ENCODE measurements around the gene WNT1.

The WNT1 gene
- long read RNA-seq: 0 reads

DNA sequence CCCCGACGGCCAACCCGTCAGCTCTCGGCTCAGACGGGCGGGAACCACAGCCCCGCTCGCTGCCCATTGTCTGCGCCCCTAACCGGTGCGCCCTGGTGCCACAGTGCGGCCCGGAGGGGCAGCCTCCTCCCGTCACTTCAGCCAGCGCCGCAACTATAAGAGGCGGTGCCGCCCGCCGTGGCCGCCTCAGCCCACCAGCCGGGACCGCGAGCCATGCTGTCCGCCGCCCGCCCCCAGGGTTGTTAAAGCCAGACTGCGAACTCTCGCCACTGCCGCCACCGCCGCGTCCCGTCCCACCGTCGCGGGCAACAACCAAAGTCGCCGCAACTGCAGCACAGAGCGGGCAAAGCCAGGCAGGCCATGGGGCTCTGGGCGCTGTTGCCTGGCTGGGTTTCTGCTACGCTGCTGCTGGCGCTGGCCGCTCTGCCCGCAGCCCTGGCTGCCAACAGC is at the start of gene WNT1:
Gene WNT1 (plus strand): TSS at position 32 of the 450 bp plus-strand sequence. CDS start 329 bp downstream, at position 361.
- Histone ChIP-seq H3K27ac (replicated peaks) (no peak within 1 kb of the TSS), H3K4me3 (replicated peaks; ENCODE audit: insufficient read depth, low read length) (0 out of 2 replicates have a peak within 1 kb of the TSS, but pooled peaks have one; percentile 0), H3K27me3 (ENCODE audit: insufficient read depth, poor library complexity, severe bottlenecking) (peaks cover 59% of the 10 kb centered on the region)
- no peak for TF ChIP-seq GABPA (IDR thresholded peaks at IDR 0.05; ENCODE audit: low read depth)
- no peak for TF ChIP-seq POLR2AphosphoS5 (IDR thresholded peaks at IDR 0.05; ENCODE audit: low read depth)
- TF ChIP-seq, protein P1, sequence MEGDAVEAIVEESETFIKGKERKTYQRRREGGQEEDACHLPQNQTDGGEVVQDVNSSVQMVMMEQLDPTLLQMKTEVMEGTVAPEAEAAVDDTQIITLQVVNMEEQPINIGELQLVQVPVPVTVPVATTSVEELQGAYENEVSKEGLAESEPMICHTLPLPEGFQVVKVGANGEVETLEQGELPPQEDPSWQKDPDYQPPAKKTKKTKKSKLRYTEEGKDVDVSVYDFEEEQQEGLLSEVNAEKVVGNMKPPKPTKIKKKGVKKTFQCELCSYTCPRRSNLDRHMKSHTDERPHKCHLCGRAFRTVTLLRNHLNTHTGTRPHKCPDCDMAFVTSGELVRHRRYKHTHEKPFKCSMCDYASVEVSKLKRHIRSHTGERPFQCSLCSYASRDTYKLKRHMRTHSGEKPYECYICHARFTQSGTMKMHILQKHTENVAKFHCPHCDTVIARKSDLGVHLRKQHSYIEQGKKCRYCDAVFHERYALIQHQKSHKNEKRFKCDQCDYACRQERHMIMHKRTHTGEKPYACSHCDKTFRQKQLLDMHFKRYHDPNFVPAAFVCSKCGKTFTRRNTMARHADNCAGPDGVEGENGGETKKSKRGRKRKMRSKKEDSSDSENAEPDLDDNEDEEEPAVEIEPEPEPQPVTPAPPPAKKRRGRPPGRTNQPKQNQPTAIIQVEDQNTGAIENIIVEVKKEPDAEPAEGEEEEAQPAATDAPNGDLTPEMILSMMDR (IDR thresholded peaks at IDR 0.05; ENCODE audit: insufficient read depth, low read length): no peak
- TF ChIP-seq, protein P2, sequence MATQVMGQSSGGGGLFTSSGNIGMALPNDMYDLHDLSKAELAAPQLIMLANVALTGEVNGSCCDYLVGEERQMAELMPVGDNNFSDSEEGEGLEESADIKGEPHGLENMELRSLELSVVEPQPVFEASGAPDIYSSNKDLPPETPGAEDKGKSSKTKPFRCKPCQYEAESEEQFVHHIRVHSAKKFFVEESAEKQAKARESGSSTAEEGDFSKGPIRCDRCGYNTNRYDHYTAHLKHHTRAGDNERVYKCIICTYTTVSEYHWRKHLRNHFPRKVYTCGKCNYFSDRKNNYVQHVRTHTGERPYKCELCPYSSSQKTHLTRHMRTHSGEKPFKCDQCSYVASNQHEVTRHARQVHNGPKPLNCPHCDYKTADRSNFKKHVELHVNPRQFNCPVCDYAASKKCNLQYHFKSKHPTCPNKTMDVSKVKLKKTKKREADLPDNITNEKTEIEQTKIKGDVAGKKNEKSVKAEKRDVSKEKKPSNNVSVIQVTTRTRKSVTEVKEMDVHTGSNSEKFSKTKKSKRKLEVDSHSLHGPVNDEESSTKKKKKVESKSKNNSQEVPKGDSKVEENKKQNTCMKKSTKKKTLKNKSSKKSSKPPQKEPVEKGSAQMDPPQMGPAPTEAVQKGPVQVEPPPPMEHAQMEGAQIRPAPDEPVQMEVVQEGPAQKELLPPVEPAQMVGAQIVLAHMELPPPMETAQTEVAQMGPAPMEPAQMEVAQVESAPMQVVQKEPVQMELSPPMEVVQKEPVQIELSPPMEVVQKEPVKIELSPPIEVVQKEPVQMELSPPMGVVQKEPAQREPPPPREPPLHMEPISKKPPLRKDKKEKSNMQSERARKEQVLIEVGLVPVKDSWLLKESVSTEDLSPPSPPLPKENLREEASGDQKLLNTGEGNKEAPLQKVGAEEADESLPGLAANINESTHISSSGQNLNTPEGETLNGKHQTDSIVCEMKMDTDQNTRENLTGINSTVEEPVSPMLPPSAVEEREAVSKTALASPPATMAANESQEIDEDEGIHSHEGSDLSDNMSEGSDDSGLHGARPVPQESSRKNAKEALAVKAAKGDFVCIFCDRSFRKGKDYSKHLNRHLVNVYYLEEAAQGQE (IDR thresholded peaks at IDR 0.05; ENCODE audit: insufficient replicate concordance, low read depth): no peak
- TF ChIP-seq SPI1 (IDR thresholded peaks at IDR 0.05; ENCODE audit: borderline replicate concordance, low read depth): no peak
- no peak for DNase-seq (ENCODE audit: low read depth in 1 of 2, low spot score in 1 of 2)

DNA sequence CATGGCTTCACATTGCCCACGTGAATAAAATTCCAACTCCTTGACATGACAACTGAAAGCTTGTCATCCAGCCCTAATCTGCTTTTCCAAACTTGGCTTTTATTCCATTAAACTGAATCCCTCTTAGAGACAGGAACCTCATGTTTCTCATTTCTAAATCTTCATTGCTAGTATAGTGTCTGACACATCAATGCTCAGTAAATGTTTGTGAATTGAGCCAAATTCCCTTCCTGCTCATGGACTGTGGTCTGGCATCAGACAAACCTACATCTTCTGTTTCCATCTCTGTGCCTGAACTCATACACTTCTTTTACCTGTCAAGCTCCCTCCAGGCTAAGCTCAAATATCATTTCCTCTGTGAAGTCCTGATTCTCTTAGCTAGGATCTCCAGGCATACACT is 48.6 kb upstream of the WNT1 start:
- TF ChIP-seq SPI1 (IDR thresholded peaks at IDR 0.05; ENCODE audit: borderline replicate concordance, low read depth): no peak
- TF ChIP-seq, protein P1 (IDR thresholded peaks at IDR 0.05; ENCODE audit: insufficient read depth, low read length): no peak
- TF ChIP-seq, protein P2 (IDR thresholded peaks at IDR 0.05; ENCODE audit: insufficient replicate concordance, low read depth): no peak
- no peak for TF ChIP-seq POLR2AphosphoS5 (IDR thresholded peaks at IDR 0.05; ENCODE audit: low read depth)
- TF ChIP-seq GABPA (IDR thresholded peaks at IDR 0.05; ENCODE audit: low read depth): no peak
- H3K27ac ChIP-seq (replicated peaks): no peak overlapping the region
- no peak for DNase-seq (ENCODE audit: low read depth in 1 of 2, low spot score in 1 of 2)
- no peak overlapping the region for H3K4me3 ChIP-seq (replicated peaks; ENCODE audit: insufficient read depth, low read length)
- no peaks in the 10 kb centered on the region for H3K27me3 ChIP-seq (ENCODE audit: insufficient read depth, poor library complexity, severe bottlenecking)

DNA sequence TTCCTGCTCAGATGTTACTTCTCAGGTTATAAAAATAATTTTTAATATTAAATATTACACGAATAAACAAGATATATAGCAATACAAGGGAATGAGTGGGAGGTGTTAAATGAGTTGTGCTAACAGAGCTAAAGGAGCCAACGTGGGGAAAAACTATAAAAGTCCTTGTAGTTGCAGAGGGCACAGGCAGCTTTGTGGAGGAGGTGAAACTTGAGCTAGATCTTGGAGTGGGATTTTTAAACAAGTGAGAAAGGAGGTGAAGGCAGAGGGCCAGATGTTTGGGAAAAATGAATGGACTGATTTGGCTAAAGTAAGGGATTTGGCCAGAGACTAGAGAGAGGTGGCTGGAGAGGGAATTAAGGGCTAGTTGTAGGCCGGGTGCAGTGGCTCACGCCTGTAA is 47.6 kb upstream of the WNT1 start:
- Histone ChIP-seq H3K27ac (replicated peaks) (no peak overlapping the region), H3K27me3 (ENCODE audit: insufficient read depth, poor library complexity, severe bottlenecking) (no peaks in the 10 kb centered on the region), H3K4me3 (replicated peaks; ENCODE audit: insufficient read depth, low read length) (no peak overlapping the region)
- DNase-seq (ENCODE audit: low read depth in 1 of 2, low spot score in 1 of 2): no peak
- TF ChIP-seq GABPA (IDR thresholded peaks at IDR 0.05; ENCODE audit: low read depth) (no peak), POLR2AphosphoS5 (IDR thresholded peaks at IDR 0.05; ENCODE audit: low read depth) (no peak), SPI1 (IDR thresholded peaks at IDR 0.05; ENCODE audit: borderline replicate concordance, low read depth) (no peak)
- TF ChIP-seq, protein P1 (IDR thresholded peaks at IDR 0.05; ENCODE audit: insufficient read depth, low read length): no peak
- TF ChIP-seq, protein P2 (IDR thresholded peaks at IDR 0.05; ENCODE audit: insufficient replicate concordance, low read depth): no peak
